ENCODE results near the gene FAM3D. TPM values are rescaled to one million over a fixed set of nuclear protein-coding genes. Genes with fewer than 3 reads are reported as not detected.
"Not testable (repeated sequence)": the region's sequence is repeated elsewhere in the genome, so short reads cannot be mapped to it uniquely, and the experiment has no call there.

The FAM3D gene
- total RNA-seq, 1 donor from 2014 or later, result 5.8 TPM

DNA sequence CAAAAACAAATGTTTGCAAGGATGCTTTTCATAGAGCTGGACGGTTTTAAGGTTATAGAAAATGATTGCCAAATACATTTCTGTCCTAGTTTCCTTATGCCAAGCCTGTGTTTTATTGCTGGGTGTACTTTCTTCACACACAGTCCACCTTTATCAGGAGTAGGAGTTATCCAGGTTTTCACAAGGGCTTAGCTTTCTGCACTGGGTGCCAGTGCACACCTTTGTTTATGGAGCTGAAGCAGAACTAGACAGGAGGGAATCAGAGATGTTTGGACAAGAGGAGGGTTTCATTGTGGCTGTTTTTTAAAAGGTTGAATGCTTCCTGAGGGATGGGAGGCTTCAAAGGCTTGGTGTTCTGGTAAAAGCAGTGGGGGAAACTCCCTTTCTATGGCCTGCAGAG, 29.5 kb upstream of the FAM3D start:
- DNase-seq (no peak), ATAC-seq (no peak)
- intact Hi-C loops (cut with DNase I), result no loop called here
- no peaks in the 10 kb centered on the region for H3K36me3 ChIP-seq
- peaks cover 10% of the 10 kb centered on the region for H3K9me3 ChIP-seq
- no peak overlapping the region for H3K27ac ChIP-seq
- no peak overlapping the region for H3K4me3 ChIP-seq
- no peaks in the 10 kb centered on the region for H3K27me3 ChIP-seq (ENCODE audit: low read depth)
- no peaks in the 10 kb centered on the region for H3K4me1 ChIP-seq
- TF ChIP-seq, protein P1, sequence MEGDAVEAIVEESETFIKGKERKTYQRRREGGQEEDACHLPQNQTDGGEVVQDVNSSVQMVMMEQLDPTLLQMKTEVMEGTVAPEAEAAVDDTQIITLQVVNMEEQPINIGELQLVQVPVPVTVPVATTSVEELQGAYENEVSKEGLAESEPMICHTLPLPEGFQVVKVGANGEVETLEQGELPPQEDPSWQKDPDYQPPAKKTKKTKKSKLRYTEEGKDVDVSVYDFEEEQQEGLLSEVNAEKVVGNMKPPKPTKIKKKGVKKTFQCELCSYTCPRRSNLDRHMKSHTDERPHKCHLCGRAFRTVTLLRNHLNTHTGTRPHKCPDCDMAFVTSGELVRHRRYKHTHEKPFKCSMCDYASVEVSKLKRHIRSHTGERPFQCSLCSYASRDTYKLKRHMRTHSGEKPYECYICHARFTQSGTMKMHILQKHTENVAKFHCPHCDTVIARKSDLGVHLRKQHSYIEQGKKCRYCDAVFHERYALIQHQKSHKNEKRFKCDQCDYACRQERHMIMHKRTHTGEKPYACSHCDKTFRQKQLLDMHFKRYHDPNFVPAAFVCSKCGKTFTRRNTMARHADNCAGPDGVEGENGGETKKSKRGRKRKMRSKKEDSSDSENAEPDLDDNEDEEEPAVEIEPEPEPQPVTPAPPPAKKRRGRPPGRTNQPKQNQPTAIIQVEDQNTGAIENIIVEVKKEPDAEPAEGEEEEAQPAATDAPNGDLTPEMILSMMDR (IDR thresholded peaks at IDR 0.05), result no peak

GRCh38 chr3:58695284-58695683, 28.7 kb upstream of the FAM3D start:
- H3K4me3 ChIP-seq; ATAC-seq; intact Hi-C loops (cut with DNase I); H3K9me3 ChIP-seq; H3K36me3 ChIP-seq; H3K27me3 ChIP-seq (ENCODE audit: low read depth); H3K4me1 ChIP-seq; H3K27ac ChIP-seq; DNase-seq: not testable (repeated sequence)

GRCh38 chr3:58693940-58694850, 27.6 kb upstream of the FAM3D start:
- H3K27ac ChIP-seq, result no peak overlapping the region
- intact Hi-C loops (cut with DNase I), result no loop called here
- no peak for DNase-seq

GRCh38 chr3:58692484-58692883, 25.9 kb upstream of the FAM3D start:
- Histone ChIP-seq H3K27ac (no peak overlapping the region), H3K36me3 (no peaks in the 10 kb centered on the region), H3K4me1 (no peaks in the 10 kb centered on the region), H3K9me3 (peaks cover 10% of the 10 kb centered on the region), H3K4me3 (no peak overlapping the region), H3K27me3 (ENCODE audit: low read depth) (no peaks in the 10 kb centered on the region)
- intact Hi-C loops (cut with DNase I), result no loop called here
- DNase-seq (no peak), ATAC-seq (no peak)
- TF ChIP-seq, protein P1 (IDR thresholded peaks at IDR 0.05), result no peak

More at GRCh38 chr3:58693940-58694850, 27.6 kb upstream of the FAM3D start:
- Histone ChIP-seq H3K4me3 (no peak overlapping the region), H3K4me1 (no peaks in the 10 kb centered on the region), H3K9me3 (peaks cover 10% of the 10 kb centered on the region), H3K36me3 (no peaks in the 10 kb centered on the region), H3K27me3 (ENCODE audit: low read depth) (no peaks in the 10 kb centered on the region)
- no peak for ATAC-seq
- TF ChIP-seq, protein P1 (IDR thresholded peaks at IDR 0.05), result no peak

- no peaks in the 10 kb centered on the region for H3K36me3 ChIP-seq
- no peak overlapping the region for H3K27ac ChIP-seq
- no peak overlapping the region for H3K4me3 ChIP-seq
- intact Hi-C loops (cut with DNase I), result no loop called here
- H3K9me3 ChIP-seq, result peaks cover 10% of the 10 kb centered on the region
- no peaks in the 10 kb centered on the region for H3K4me1 ChIP-seq
- no peaks in the 10 kb centered on the region for H3K27me3 ChIP-seq (ENCODE audit: low read depth)
- TF ChIP-seq, protein P1 (IDR thresholded peaks at IDR 0.05), result no peak
- no peak for ATAC-seq
- DNase-seq, result no peak
Measured at GRCh38 chr3:58691997-58692396, 25.4 kb upstream of the FAM3D start.

- Histone ChIP-seq H3K27me3 (ENCODE audit: low read depth) (no peaks in the 10 kb centered on the region), H3K36me3 (no peaks in the 10 kb centered on the region), H3K9me3 (peaks cover 10% of the 10 kb centered on the region), H3K27ac (no peak overlapping the region), H3K4me1 (no peaks in the 10 kb centered on the region), H3K4me3 (no peak overlapping the region)
- intact Hi-C loops (cut with DNase I), result no loop called here
- ATAC-seq, result no peak
- TF ChIP-seq, protein P1 (IDR thresholded peaks at IDR 0.05), result no peak
- no peak for DNase-seq
Measured at GRCh38 chr3:58690490-58690889, 23.9 kb upstream of the FAM3D start.

All from lower lobe of right lung (tissue), 2 donors.